LNCAP (cell line): Measurements from ENCODE around the gene NCEH1.

Experiments used
- CTCF ChIP-seq: fragments of 450-650 bp; IDR thresholded peaks from 2 replicates; pipeline ENCODE4 v1.5.1; 2017; ENCODE audit warnings: mild to moderate bottlenecking

Gene NCEH1

GRCh38 chr3:172710664-172711453 lies at the start of gene NCEH1:
Gene NCEH1, minus strand, starts transcription at chr3:172711067. Its CDS starts 83 bp downstream, at chr3:172710984.
- TF ChIP-seq CTCF: peak; percentile 95

- TF ChIP-seq CTCF: no peak
Observed at GRCh38 chr3:172753125-172753524, 42.3 kb upstream of the NCEH1 start.

- TF ChIP-seq CTCF: no peak
Observed at GRCh38 chr3:172752651-172753050, 41.8 kb upstream of the NCEH1 start.

GRCh38 chr3:172751175-172751704 lies 40.4 kb upstream of the NCEH1 start:
- TF ChIP-seq CTCF: no peak

- peak; percentile 74 for TF ChIP-seq CTCF
Observed at GRCh38 chr3:172750368-172751174, 39.7 kb upstream of the NCEH1 start, which contains the start of gene ECT2. Gene ECT2, plus strand, starts transcription at chr3:172750726. Its CDS starts 3,805 bp downstream, at chr3:172754531.

GRCh38 chr3:172750069-172750367 lies 39.2 kb upstream of the NCEH1 start:
- TF ChIP-seq CTCF: no peak

- TF ChIP-seq CTCF: no peak
Observed at GRCh38 chr3:172749230-172749965, 38.5 kb upstream of the NCEH1 start.
